ENCODE results near the gene OTOGL. TPM values are rescaled to one million over a fixed set of nuclear protein-coding genes. Genes with fewer than 3 reads are reported as not detected.
"Not testable (repeated sequence)": the region's sequence is repeated elsewhere in the genome, so short reads cannot be mapped to it uniquely, and the experiment has no call there.

Gene OTOGL
- total RNA-seq, 3 donors from 2014 or later = 0.16 to 1.3 (median 0.59) TPM

GRCh38 chr12:80217011-80217535 lies 117.7 kb downstream of the OTOGL start:
- intact Hi-C loops (cut with DNase I; ENCODE audit: low total_unique reads) = no loop called here

GRCh38 chr12:80218925-80219324 lies 119.6 kb downstream of the OTOGL start:
- H3K27me3 ChIP-seq; DNase-seq (ENCODE audit: low spot score in 2 of 2); H3K4me1 ChIP-seq; H3K4me3 ChIP-seq; intact Hi-C loops (cut with DNase I; ENCODE audit: low total_unique reads); H3K36me3 ChIP-seq; H3K9me3 ChIP-seq: not testable (repeated sequence)
- peak overlapping the region in 1 of 2 donors; percentile 3 for H3K27ac ChIP-seq

More at GRCh38 chr12:80217011-80217535, 117.7 kb downstream of the OTOGL start:
- no peak overlapping the region for H3K27ac ChIP-seq
- H3K27me3 ChIP-seq = no peaks in the 10 kb centered on the region
- TF ChIP-seq POLR2AphosphoS5 (IDR thresholded peaks at IDR 0.05) (no peak), CTCF (IDR thresholded peaks at IDR 0.05) (no peak), POLR2A (IDR thresholded peaks at IDR 0.05) (no peak)
- DNase-seq (ENCODE audit: low spot score in 2 of 2) = no peak
- no peaks in the 10 kb centered on the region for H3K9me3 ChIP-seq
- no peaks in the 10 kb centered on the region for H3K36me3 ChIP-seq
- H3K4me1 ChIP-seq = no peaks in the 10 kb centered on the region
- no peak overlapping the region for H3K4me3 ChIP-seq

DNA sequence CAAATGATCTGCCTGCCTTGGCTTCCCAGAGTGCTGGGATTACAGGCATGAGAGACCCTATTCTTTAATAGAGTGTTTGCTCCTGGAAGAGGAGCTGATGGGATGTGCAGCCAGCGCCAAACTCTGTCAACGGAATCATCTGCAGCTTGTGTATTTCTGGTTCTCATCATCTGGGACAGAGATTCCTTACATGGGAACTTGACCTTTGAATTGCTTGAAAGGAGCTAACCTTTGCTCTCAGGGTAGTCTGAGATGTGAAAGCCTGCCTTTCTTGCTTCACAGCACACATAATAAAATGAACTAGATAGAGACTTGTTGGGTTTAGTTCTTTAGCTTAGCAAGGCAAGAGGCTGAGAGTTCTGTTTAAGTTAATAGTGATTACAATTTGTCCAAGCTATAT lies 120.0 kb downstream of the OTOGL start:
- Histone ChIP-seq H3K9me3 (no peaks in the 10 kb centered on the region), H3K27me3 (no peaks in the 10 kb centered on the region), H3K27ac (peak overlapping the region in 1 of 2 donors; percentile 3), H3K4me1 (no peaks in the 10 kb centered on the region), H3K36me3 (no peaks in the 10 kb centered on the region), H3K4me3 (no peak overlapping the region)
- intact Hi-C loops (cut with DNase I; ENCODE audit: low total_unique reads) = no loop called here
- TF ChIP-seq POLR2A (IDR thresholded peaks at IDR 0.05) = no peak
- TF ChIP-seq CTCF (IDR thresholded peaks at IDR 0.05) = no peak
- no peak for TF ChIP-seq POLR2AphosphoS5 (IDR thresholded peaks at IDR 0.05)
- DNase-seq (ENCODE audit: low spot score in 2 of 2) = no peak

DNA sequence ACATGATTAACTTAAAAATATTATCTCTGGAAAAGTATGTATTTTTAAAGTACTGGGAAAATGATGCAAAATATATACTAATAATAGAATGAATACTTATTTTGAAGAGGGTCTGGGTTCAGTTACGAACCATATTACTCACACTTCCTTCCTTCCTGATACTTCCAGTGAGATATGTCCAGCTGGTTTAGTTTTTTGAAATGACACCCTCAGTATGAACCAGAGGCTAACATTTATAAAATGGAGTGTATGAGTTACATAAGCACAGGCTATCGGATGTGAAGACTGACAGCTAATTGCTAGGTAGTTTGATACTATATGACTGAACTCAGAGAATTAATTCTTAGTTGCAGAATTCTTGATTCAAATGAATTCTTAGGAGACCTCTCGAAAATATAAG lies 122.9 kb downstream of the OTOGL start:
- no peaks in the 10 kb centered on the region for H3K27me3 ChIP-seq
- intact Hi-C loops (cut with DNase I; ENCODE audit: low total_unique reads) = no loop called here
- no peaks in the 10 kb centered on the region for H3K36me3 ChIP-seq
- H3K4me1 ChIP-seq = no peaks in the 10 kb centered on the region
- no peak for DNase-seq (ENCODE audit: low spot score in 2 of 2)
- no peak overlapping the region for H3K4me3 ChIP-seq
- TF ChIP-seq POLR2A (IDR thresholded peaks at IDR 0.05) (no peak), CTCF (IDR thresholded peaks at IDR 0.05) (no peak), POLR2AphosphoS5 (IDR thresholded peaks at IDR 0.05) (no peak)
- no peaks in the 10 kb centered on the region for H3K9me3 ChIP-seq
- no peak overlapping the region for H3K27ac ChIP-seq

DNA sequence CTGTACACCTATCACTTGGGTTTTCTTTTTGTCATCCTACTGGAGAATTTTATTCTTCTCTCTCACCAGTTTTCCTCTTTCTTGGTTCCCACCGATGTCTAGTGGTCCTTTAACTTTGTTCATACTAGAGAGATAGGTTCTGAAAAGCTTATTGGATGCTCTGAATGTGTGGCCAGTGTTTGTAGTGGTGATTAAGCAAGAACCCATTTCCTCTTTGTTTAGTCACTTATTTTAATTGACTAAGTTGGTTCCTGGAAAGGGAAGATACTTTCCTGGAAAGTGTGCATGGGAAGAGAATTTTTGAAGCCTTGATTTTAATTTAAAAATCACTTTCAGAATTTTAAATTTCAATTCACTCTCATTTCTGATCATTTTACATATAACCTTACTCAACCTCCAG lies 127.2 kb downstream of the OTOGL start:
- TF ChIP-seq POLR2AphosphoS5 (IDR thresholded peaks at IDR 0.05) (no peak), CTCF (IDR thresholded peaks at IDR 0.05) (no peak), POLR2A (IDR thresholded peaks at IDR 0.05) (no peak)
- Histone ChIP-seq H3K4me1 (no peaks in the 10 kb centered on the region), H3K9me3 (no peaks in the 10 kb centered on the region), H3K4me3 (no peak overlapping the region), H3K36me3 (no peaks in the 10 kb centered on the region), H3K27me3 (no peaks in the 10 kb centered on the region), H3K27ac (no peak overlapping the region)
- intact Hi-C loops (cut with DNase I; ENCODE audit: low total_unique reads) = no loop called here
- no peak for DNase-seq (ENCODE audit: low spot score in 2 of 2)

DNA sequence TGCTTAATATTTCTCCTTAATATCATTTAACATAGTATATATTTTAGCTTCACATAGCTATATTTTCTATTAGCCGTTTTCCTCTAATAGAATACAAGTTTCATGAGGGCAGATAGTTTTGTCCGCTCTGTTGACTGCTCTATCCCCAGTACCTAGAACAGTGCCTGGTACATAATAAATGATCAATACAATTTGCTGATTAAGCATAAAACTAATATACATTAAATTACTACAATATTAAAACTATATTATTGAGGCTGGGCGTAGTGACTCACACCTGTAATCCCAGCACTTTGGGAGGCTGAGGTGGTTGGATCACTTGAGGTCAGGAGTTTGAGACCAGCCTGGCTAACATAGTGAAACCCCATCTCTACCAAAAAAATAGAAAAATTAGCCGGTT lies 128.6 kb downstream of the OTOGL start:
- not testable (repeated sequence) for H3K36me3 ChIP-seq; DNase-seq (ENCODE audit: low spot score in 2 of 2)

More for the DNA sequence above, 128.6 kb downstream of the OTOGL start:
- H3K4me3 ChIP-seq; H3K9me3 ChIP-seq; intact Hi-C loops (cut with DNase I; ENCODE audit: low total_unique reads); H3K27me3 ChIP-seq; H3K4me1 ChIP-seq; H3K27ac ChIP-seq: not testable (repeated sequence)

All from breast epithelium (tissue), 4 donors.